Erythroblast (primary cell): Measurements from ENCODE around the gene NEMP2.

Source experiments
- GATA1 ChIP-seq: IDR thresholded peaks from 2 replicates; pipeline ENCODE4 v1.6.1; 2011; ENCODE audit warnings: low read depth, mild to moderate bottlenecking, control low read depth, low read length, moderate library complexity
- POLR2A ChIP-seq: IDR thresholded peaks from 2 replicates; pipeline ENCODE4 v1.6.1; 2011; ENCODE audit warnings: mild to moderate bottlenecking, low read length

DNA sequence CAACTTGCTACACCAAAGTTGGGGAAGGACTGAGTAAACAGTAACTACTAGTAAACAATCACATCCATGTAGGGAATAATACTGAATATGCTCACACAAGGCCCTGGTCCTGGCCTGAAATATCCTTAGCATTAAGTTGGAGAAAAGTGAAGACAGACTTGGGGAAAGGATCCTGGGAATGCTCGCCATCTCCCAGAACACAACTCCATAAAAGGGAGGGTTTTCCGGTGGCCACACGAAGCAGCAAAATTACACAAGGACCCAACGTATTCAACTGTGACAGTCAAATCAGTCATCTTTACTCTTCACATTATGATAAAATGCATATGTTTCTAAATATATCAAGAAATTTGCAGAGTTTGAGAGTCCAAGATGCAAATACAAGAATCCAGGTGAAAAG lies 7.3 kb downstream of the NEMP2 start:
- TF ChIP-seq POLR2A (no peak), GATA1 (no peak)
